ENCODE results near the gene ZNF512B.

DNA sequence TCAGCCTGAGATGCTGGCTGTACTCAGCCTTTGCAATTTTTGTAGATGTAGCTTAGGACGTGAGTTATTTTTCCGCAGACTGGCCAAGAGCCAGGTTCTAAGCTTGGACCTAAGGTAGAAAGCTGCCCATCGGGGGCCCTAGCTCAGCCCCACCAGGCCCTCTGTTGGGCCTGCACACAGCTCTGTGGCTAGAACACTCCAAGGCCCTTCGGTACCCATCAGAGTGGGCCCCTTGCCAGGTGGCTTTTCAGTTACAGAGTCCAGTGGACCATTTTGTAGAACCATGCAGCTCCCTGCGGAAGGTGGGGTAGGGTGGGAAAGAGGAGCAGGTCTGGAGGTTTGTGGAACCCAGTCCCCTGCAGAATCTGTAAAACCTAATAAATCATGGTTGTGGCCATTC lies 36.1 kb downstream of the ZNF512B start:
- TF ChIP-seq POLR2A (IDR thresholded peaks at IDR 0.05) = no peak
- TF ChIP-seq, protein P1, sequence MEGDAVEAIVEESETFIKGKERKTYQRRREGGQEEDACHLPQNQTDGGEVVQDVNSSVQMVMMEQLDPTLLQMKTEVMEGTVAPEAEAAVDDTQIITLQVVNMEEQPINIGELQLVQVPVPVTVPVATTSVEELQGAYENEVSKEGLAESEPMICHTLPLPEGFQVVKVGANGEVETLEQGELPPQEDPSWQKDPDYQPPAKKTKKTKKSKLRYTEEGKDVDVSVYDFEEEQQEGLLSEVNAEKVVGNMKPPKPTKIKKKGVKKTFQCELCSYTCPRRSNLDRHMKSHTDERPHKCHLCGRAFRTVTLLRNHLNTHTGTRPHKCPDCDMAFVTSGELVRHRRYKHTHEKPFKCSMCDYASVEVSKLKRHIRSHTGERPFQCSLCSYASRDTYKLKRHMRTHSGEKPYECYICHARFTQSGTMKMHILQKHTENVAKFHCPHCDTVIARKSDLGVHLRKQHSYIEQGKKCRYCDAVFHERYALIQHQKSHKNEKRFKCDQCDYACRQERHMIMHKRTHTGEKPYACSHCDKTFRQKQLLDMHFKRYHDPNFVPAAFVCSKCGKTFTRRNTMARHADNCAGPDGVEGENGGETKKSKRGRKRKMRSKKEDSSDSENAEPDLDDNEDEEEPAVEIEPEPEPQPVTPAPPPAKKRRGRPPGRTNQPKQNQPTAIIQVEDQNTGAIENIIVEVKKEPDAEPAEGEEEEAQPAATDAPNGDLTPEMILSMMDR (IDR thresholded peaks at IDR 0.05) = no peak

Measured in vagina (tissue), 2 donors.